ENCODE measurements around the gene TYROBP. TPM values are rescaled to one million over a fixed set of nuclear protein-coding genes. Genes with fewer than 3 reads are reported as not detected.
"Not testable (repeated sequence)": the region's sequence is repeated elsewhere in the genome, so short reads cannot be mapped to it uniquely, and the experiment has no call there.

Gene TYROBP
- total and polyA plus RNA-seq, 2 of the 8 experiments (the other 6 are each of a cell fraction or from before 2014, with no cell fraction given): 0.18 TPM; not detected in 1

GRCh38 chr19:35910355-35910754 is 2.3 kb upstream of the TYROBP start:
- not testable (repeated sequence) for H3K9ac ChIP-seq (replicated peaks in 1 of 4; ENCODE audit: extremely low read depth in 1 of 4, low read depth in 3 of 4, low read length in 3 of 4); H2AFZ ChIP-seq (ENCODE audit: low read length); H3K56ac ChIP-seq (replicated peaks; ENCODE audit: insufficient read length, low read depth, low read length); H3K4me3 ChIP-seq (ENCODE audit: extremely low read depth in 1 of 4, insufficient read depth in 2 of 4, low read depth in 3 of 4, low read length in 4 of 4); DNase-seq (ENCODE audit: low read depth in 1 of 2, low spot score in 2 of 2); H3K79me1 ChIP-seq (ENCODE audit: low read depth, low read length); H3K27me3 ChIP-seq (replicated peaks in 1 of 4; ENCODE audit: control insufficient read depth in 3 of 4, extremely low read depth in 1 of 4, insufficient read depth in 3 of 4, low read length in 3 of 4); H2BK12ac ChIP-seq (ENCODE audit: low read depth, low read length); H3K18ac ChIP-seq (ENCODE audit: extremely low read depth, low read length); H3K14ac ChIP-seq (ENCODE audit: insufficient read length); H2AK5ac ChIP-seq (ENCODE audit: low read depth, low read length); H3K4me2 ChIP-seq (ENCODE audit: insufficient read depth in 1 of 2, low read depth in 2 of 2, low read length in 2 of 2); H3K9me3 ChIP-seq (ENCODE audit: insufficient read depth in 2 of 2, low read depth in 1 of 2, low read length in 1 of 2); H4K8ac ChIP-seq (ENCODE audit: extremely low read depth, insufficient read depth, low read length); H2BK120ac ChIP-seq (replicated peaks; ENCODE audit: low read depth, low read length); H2BK20ac ChIP-seq (ENCODE audit: low read length); H4K91ac ChIP-seq (replicated peaks; ENCODE audit: insufficient read length, low read length); H3K23ac ChIP-seq (ENCODE audit: insufficient read length); H3K27ac ChIP-seq (ENCODE audit: low read depth, low read length); H2BK5ac ChIP-seq (ENCODE audit: low read depth, low read length); H4K5ac ChIP-seq (ENCODE audit: insufficient read length, low read depth, low read length); H3K4ac ChIP-seq (replicated peaks; ENCODE audit: insufficient read length, low read depth, low read length); H3K23me2 ChIP-seq (ENCODE audit: low read depth, low read length); H2BK15ac ChIP-seq (ENCODE audit: low read length); H4K20me1 ChIP-seq (replicated peaks in 1 of 2; ENCODE audit: control insufficient read depth in 1 of 2, insufficient read depth in 2 of 2, low read length in 2 of 2); FAIRE-seq; H3K79me2 ChIP-seq (ENCODE audit: control insufficient read depth in 1 of 2, insufficient read depth in 2 of 2, low read length in 2 of 2); H3K36me3 ChIP-seq (ENCODE audit: control insufficient read depth in 2 of 4, insufficient read depth in 4 of 4, low read length in 3 of 4)
- ChIA-PET CTCF (ENCODE audit: partially characterized antibody) (interaction anchor here (0.8 to 2.0 kb wide), 5 partner anchors 15 to 126 kb away, joined by 3 to 11 read pairs (median 3); no protein-coding TSS in a partner anchor), POLR2A (ENCODE audit: partially characterized antibody) (interaction anchor here (1.1 kb wide), 1 partner anchor 202 kb away, joined by 3 read pairs; no protein-coding TSS in a partner anchor)
- H3K4me1 ChIP-seq (replicated peaks in 1 of 4; ENCODE audit: control insufficient read depth in 3 of 4, insufficient read depth in 4 of 4, low read length in 3 of 4): peaks cover 0 to 17% (median 7%) of the 10 kb centered on the region in 4 experiments; a peak in 4 of 7 replicates
- 90% methylated on average over 14 of the region's 14 CpGs; no CpG with 5 or more reads in 1 of the 2 experiments for WGBS, 2 experiments (ENCODE audit: extremely low coverage in 1 of 2, insufficient coverage in 1 of 2, insufficient read length in 1 of 2, insufficient replicate concordance in 2 of 2, low coverage in 1 of 2, low lambda C conversion rate in 2 of 2, missing lambda C conversion rate in 1 of 2)

Measured in H1 (cell line).